Activated CD4-positive, alpha-beta memory T cell treated with anti-CD3 and anti-CD28 coated beads for 36 hours (primary cell): ENCODE measurements around the gene ADRA2A. TPM values are rescaled to one million over a fixed set of nuclear protein-coding genes. Genes with fewer than 3 reads are reported as not detected.

Source experiments
- CTCF ChIA-PET: fragments of 350-600 bp; sonication (Branson Sonifier 250); formaldehyde crosslinking; loops from one replicate; lab custom pipeline; 2021; ENCODE audit warnings: antibody characterized with exemption, inconsistent platforms; lab: Charles Lee
- POLR2A ChIA-PET: fragments of 350-600 bp; sonication (Branson Sonifier 250); formaldehyde crosslinking; loops from one replicate; lab custom pipeline; 2021; ENCODE audit warnings: antibody characterized with exemption; lab: Charles Lee
- DNase-seq: peaks from one replicate; pipeline ENCODE4 v3.0.0-alpha.2; 2020
- H3K27ac Mint-ChIP-seq: one replicate; pipeline ENCODE4 v1.8.0; 2021; ENCODE audit warnings: mixed read lengths
- H3K27me3 Mint-ChIP-seq: one replicate; pipeline ENCODE4 v1.8.0; 2021; ENCODE audit warnings: mixed read lengths
- H3K36me3 Mint-ChIP-seq: one replicate; pipeline ENCODE4 v1.8.0; 2021; ENCODE audit warnings: mixed read lengths
- H3K4me1 Mint-ChIP-seq: one replicate; pipeline ENCODE4 v1.8.0; 2021; ENCODE audit warnings: low read depth, mixed read lengths
- H3K4me3 Mint-ChIP-seq: one replicate; pipeline ENCODE4 v1.8.0; 2021; ENCODE audit warnings: mild to moderate bottlenecking, mixed read lengths
- H3K9me3 Mint-ChIP-seq: one replicate; pipeline ENCODE4 v1.8.0; 2021; ENCODE audit warnings: mixed read lengths
- intact Hi-C: fragments of 100-400 bp; cut with micrococcal nuclease; formaldehyde crosslinking; loops from one replicate; pipeline ENCODE4 v1.15.1; 2023
- total RNA-seq, 2 experiments: library from RNA; stranded (reverse); gene quantifications; one replicate each; pipeline ENCODE4 v1.2.3, GENCODE V29; 2021

The ADRA2A gene
- total RNA-seq, 2 experiments from 2014 or later = not detected

DNA sequence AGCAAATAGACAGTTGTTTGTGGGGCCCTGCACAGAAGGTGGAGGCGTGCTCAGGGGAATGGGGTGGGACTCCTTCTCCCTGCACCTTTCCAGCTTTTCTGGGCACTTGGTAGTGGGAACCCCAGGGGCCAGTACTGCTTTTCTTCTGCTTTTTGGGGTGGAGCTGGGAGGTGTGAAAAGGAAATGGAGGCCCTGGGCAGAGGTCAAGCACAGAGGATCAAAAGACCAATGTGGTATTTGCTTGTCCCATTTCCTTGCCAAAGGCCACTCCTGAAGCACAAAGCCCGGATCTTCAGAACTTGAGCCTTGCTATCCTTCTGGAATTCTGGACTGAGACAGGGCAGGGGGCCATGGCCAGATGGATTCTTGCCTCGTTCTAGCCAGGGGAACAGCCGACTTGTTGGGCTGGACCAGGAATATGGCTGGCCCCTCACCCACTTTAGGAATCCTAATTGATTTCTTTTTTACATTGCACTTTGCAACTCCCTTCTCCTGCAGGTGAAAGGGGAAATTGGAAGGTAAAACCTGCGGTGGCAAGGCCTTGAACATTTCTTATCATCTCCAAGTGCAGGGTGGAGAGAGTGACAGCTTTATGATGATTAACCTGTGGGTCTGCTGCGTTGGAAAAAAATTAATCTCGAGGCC lies 26.5 kb downstream of the ADRA2A start:
- H3K9me3 Mint-ChIP-seq = no peaks in the 10 kb centered on the region
- H3K27me3 Mint-ChIP-seq = peaks cover 6% of the 10 kb centered on the region
- intact Hi-C loops = no loop called here
- no peaks in the 10 kb centered on the region for H3K4me1 Mint-ChIP-seq
- POLR2A ChIA-PET = no interaction called here
- DNase-seq = no peak
- H3K36me3 Mint-ChIP-seq = no peaks in the 10 kb centered on the region
- CTCF ChIA-PET = no interaction called here
- no peak overlapping the region for H3K4me3 Mint-ChIP-seq
- H3K27ac Mint-ChIP-seq = no peak overlapping the region

DNA sequence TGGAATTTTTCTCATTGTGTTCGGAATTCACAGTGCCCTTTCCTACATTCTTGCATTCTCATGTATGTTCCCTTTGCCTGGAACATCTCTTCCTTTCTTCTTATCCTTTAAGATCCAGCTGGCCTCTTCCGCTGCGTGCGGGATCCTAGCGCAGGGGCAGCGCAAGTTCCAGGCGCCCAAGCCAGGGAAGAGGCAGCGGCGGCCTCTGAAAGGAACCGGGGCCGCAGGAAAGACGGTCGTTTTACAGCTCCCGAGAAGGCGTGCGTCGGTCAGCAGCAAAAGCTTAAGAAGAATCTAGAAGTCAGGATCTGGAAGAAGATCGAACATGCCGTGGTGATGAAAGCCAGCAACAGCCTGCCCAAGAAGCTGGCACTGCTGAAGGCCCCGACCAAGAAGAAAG lies 28.0 kb downstream of the ADRA2A start:
- Mint-ChIP-seq H3K4me3 (no peak overlapping the region), H3K27ac (no peak overlapping the region), H3K36me3 (no peaks in the 10 kb centered on the region), H3K9me3 (no peaks in the 10 kb centered on the region), H3K27me3 (peaks cover 6% of the 10 kb centered on the region), H3K4me1 (no peaks in the 10 kb centered on the region)
- intact Hi-C loops = no loop called here
- CTCF ChIA-PET = no interaction called here
- POLR2A ChIA-PET = no interaction called here
- no peak for DNase-seq

GRCh38 chr10:111106081-111106480 lies 29.3 kb downstream of the ADRA2A start:
- peaks cover 8% of the 10 kb centered on the region for H3K27me3 Mint-ChIP-seq
- H3K27ac Mint-ChIP-seq = no peak overlapping the region
- no peak for DNase-seq
- intact Hi-C loops = no loop called here
- ChIA-PET CTCF (interaction anchor here (1.0 kb wide), 1 partner anchor 29 kb away, joined by 4 read pairs; the partner anchor contains the start of gene ADRA2A), POLR2A (no interaction called here)
- no peak overlapping the region for H3K4me3 Mint-ChIP-seq
- H3K36me3 Mint-ChIP-seq = no peaks in the 10 kb centered on the region
- no peaks in the 10 kb centered on the region for H3K9me3 Mint-ChIP-seq
- H3K4me1 Mint-ChIP-seq = no peaks in the 10 kb centered on the region

GRCh38 chr10:111107023-111107422 lies 30.2 kb downstream of the ADRA2A start:
- Mint-ChIP-seq H3K4me1 (no peaks in the 10 kb centered on the region), H3K27ac (no peak overlapping the region), H3K9me3 (no peaks in the 10 kb centered on the region), H3K36me3 (no peaks in the 10 kb centered on the region), H3K4me3 (no peak overlapping the region), H3K27me3 (peaks cover 8% of the 10 kb centered on the region)
- intact Hi-C loops = no loop called here
- ChIA-PET POLR2A (no interaction called here), CTCF (interaction anchor here (1.0 kb wide), 1 partner anchor 30 kb away, joined by 4 read pairs; the partner anchor contains the start of gene ADRA2A)
- no peak for DNase-seq

GRCh38 chr10:111107846-111108245 lies 31.0 kb downstream of the ADRA2A start:
- Mint-ChIP-seq H3K4me3 (no peak overlapping the region), H3K4me1 (no peaks in the 10 kb centered on the region), H3K36me3 (no peaks in the 10 kb centered on the region), H3K27ac (no peak overlapping the region), H3K9me3 (no peaks in the 10 kb centered on the region), H3K27me3 (peaks cover 8% of the 10 kb centered on the region)
- POLR2A ChIA-PET = no interaction called here
- DNase-seq = no peak
- CTCF ChIA-PET = no interaction called here
- intact Hi-C loops = no loop called here

GRCh38 chr10:111108441-111108840 lies 31.6 kb downstream of the ADRA2A start:
- intact Hi-C loops = no loop called here
- H3K36me3 Mint-ChIP-seq = no peaks in the 10 kb centered on the region
- H3K27ac Mint-ChIP-seq = no peak overlapping the region
- H3K27me3 Mint-ChIP-seq = peaks cover 8% of the 10 kb centered on the region
- no peaks in the 10 kb centered on the region for H3K9me3 Mint-ChIP-seq
- H3K4me3 Mint-ChIP-seq = no peak overlapping the region
- POLR2A ChIA-PET = no interaction called here
- H3K4me1 Mint-ChIP-seq = no peaks in the 10 kb centered on the region
- CTCF ChIA-PET = no interaction called here
- DNase-seq = no peak

GRCh38 chr10:111109501-111110242 lies 32.8 kb downstream of the ADRA2A start:
- intact Hi-C loops = no loop called here
- POLR2A ChIA-PET = no interaction called here
- DNase-seq = no peak
- no peak overlapping the region for H3K27ac Mint-ChIP-seq
- H3K27me3 Mint-ChIP-seq = peaks cover 8% of the 10 kb centered on the region
- no peaks in the 10 kb centered on the region for H3K9me3 Mint-ChIP-seq
- H3K4me3 Mint-ChIP-seq = no peak overlapping the region
- H3K4me1 Mint-ChIP-seq = peaks cover 8% of the 10 kb centered on the region
- no peaks in the 10 kb centered on the region for H3K36me3 Mint-ChIP-seq
- CTCF ChIA-PET = no interaction called here

DNA sequence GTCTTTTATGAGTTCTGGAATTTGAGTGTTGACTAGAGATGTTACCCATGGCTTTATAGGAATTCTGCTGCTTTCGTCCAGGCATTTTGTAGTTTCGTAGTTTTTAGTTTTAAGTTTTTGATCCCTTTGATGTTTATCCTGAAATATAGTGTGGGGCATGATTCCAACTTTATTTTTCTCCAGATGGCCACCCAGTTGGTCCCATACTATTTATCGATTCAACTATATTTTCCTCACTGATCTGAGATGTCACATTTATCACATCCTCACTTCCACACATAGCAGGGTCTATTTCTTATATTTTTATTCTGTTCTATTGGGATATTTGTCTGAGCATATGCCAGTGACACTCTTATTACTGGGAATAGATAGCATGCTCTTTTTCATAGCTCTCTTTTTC lies 33.9 kb downstream of the ADRA2A start:
- peaks cover 7% of the 10 kb centered on the region for H3K27me3 Mint-ChIP-seq
- POLR2A ChIA-PET = no interaction called here
- DNase-seq = no peak
- no peaks in the 10 kb centered on the region for H3K36me3 Mint-ChIP-seq
- H3K9me3 Mint-ChIP-seq = no peaks in the 10 kb centered on the region
- CTCF ChIA-PET = no interaction called here
- H3K4me3 Mint-ChIP-seq = no peak overlapping the region
- H3K4me1 Mint-ChIP-seq = peaks cover 9% of the 10 kb centered on the region
- intact Hi-C loops = no loop called here
- H3K27ac Mint-ChIP-seq = no peak overlapping the region

DNA sequence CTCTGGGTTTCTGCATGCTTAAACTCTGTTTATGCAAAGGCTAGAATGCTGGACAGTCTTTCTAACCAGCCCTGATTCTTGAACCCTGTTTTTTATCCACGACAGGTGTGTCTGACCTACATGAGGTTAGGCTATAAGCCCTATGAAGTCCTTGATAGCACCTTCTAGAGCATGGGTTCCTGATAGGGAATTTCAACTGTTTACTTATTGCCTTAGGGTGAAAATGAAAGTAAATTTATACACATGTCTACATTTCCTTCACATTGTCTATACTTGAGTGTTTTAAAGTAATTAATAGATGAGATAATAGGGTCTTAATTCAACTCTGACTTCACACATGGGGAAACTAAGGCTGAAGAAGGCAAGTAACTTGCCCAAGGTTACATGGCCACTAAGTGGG lies 35.5 kb downstream of the ADRA2A start:
- Mint-ChIP-seq H3K27ac (no peak overlapping the region), H3K9me3 (no peaks in the 10 kb centered on the region), H3K4me3 (no peak overlapping the region), H3K36me3 (no peaks in the 10 kb centered on the region), H3K4me1 (peaks cover 9% of the 10 kb centered on the region), H3K27me3 (peaks cover 2% of the 10 kb centered on the region)
- POLR2A ChIA-PET = no interaction called here
- DNase-seq = no peak
- intact Hi-C loops = no loop called here
- CTCF ChIA-PET = no interaction called here

GRCh38 chr10:111113238-111113960 lies 36.6 kb downstream of the ADRA2A start:
- Mint-ChIP-seq H3K4me1 (peaks cover 9% of the 10 kb centered on the region), H3K9me3 (no peaks in the 10 kb centered on the region), H3K4me3 (no peak overlapping the region), H3K27me3 (peaks cover 2% of the 10 kb centered on the region), H3K27ac (no peak overlapping the region), H3K36me3 (no peaks in the 10 kb centered on the region)
- intact Hi-C loops = no loop called here
- DNase-seq = no peak
- ChIA-PET POLR2A (no interaction called here), CTCF (no interaction called here)

GRCh38 chr10:111113961-111114757 lies 37.3 kb downstream of the ADRA2A start:
- no peaks in the 10 kb centered on the region for H3K9me3 Mint-ChIP-seq
- H3K36me3 Mint-ChIP-seq = no peaks in the 10 kb centered on the region
- H3K4me3 Mint-ChIP-seq = no peak overlapping the region
- intact Hi-C loops = no loop called here
- peaks cover 9% of the 10 kb centered on the region for H3K4me1 Mint-ChIP-seq
- POLR2A ChIA-PET = no interaction called here
- no peak for DNase-seq
- H3K27ac Mint-ChIP-seq = no peak overlapping the region
- H3K27me3 Mint-ChIP-seq = peaks cover 2% of the 10 kb centered on the region
- CTCF ChIA-PET = no interaction called here
